LNCaP clone FGC (cell line): Measurements from ENCODE around the gene PPP2R2B.

Experiments used
- DNase-seq: peaks from one replicate; pipeline ENCODE4 v3.0.0-alpha.2; 2011; ENCODE audit warnings: low read depth
- H3K4me3 ChIP-seq: 2 replicates; pipeline ENCODE4 v1.5.1; 2011; ENCODE audit warnings: mild to moderate bottlenecking, low read depth, low read length, control low read depth
- CTCF ChIP-seq: IDR thresholded peaks from 2 replicates; pipeline ENCODE4 v1.5.1; 2012; ENCODE audit warnings: mild to moderate bottlenecking; ENCODE audit not compliant: control insufficient read depth, insufficient read depth; ENCODE audit errors: extremely low read depth

The PPP2R2B gene

GRCh38 chr5:146799231-146799630 is 79.3 kb downstream of the PPP2R2B start:
- no peak for TF ChIP-seq CTCF
- no peak for DNase-seq
- no peak overlapping the region for H3K4me3 ChIP-seq

- no peak overlapping the region for H3K4me3 ChIP-seq
- no peak for DNase-seq
- no peak for TF ChIP-seq CTCF
Observed at GRCh38 chr5:146797658-146798057, 80.9 kb downstream of the PPP2R2B start.

GRCh38 chr5:146796911-146797310 is 81.6 kb downstream of the PPP2R2B start:
- TF ChIP-seq CTCF, result no peak
- DNase-seq, result no peak
- H3K4me3 ChIP-seq, result no peak overlapping the region

- no peak for TF ChIP-seq CTCF
Observed at GRCh38 chr5:146796144-146796543, 82.4 kb downstream of the PPP2R2B start.

GRCh38 chr5:146794326-146795029 is 84.1 kb downstream of the PPP2R2B start:
- no peak overlapping the region for H3K4me3 ChIP-seq
- no peak for DNase-seq
- TF ChIP-seq CTCF, result no peak

More at GRCh38 chr5:146796144-146796543, 82.4 kb downstream of the PPP2R2B start:
- DNase-seq, result no peak
- no peak overlapping the region for H3K4me3 ChIP-seq

GRCh38 chr5:146793709-146794108 is 84.8 kb downstream of the PPP2R2B start:
- DNase-seq, result no peak
- no peak overlapping the region for H3K4me3 ChIP-seq
- TF ChIP-seq CTCF, result no peak

GRCh38 chr5:146791471-146791870 is 87.1 kb downstream of the PPP2R2B start:
- TF ChIP-seq CTCF, result no peak
- no peak overlapping the region for H3K4me3 ChIP-seq
- no peak for DNase-seq
